Stimulated activated CD8-positive, alpha-beta memory T cell treated with anti-CD3 and anti-CD28 coated beads, Interleukin-2, amount 100 ng/mL, for 48 hours (primary cell): ENCODE data around the gene ATG9B.
"Not testable (repeated sequence)": the region's sequence is repeated elsewhere in the genome, so short reads cannot be mapped to it uniquely, and the experiment has no call there.

Experiments used
- DNase-seq, 2 donors: peaks; one replicate each; pipeline ENCODE4 v3.0.0-alpha.2; 2020; ENCODE audit warnings: low read depth in 2 of 2

The ATG9B gene

GRCh38 chr7:151058781-151059366 lies 34.6 kb upstream of the ATG9B start:
- no peak for DNase-seq

GRCh38 chr7:151057989-151058780 lies 33.9 kb upstream of the ATG9B start:
- peak; percentile 93 to 96 for DNase-seq

DNA sequence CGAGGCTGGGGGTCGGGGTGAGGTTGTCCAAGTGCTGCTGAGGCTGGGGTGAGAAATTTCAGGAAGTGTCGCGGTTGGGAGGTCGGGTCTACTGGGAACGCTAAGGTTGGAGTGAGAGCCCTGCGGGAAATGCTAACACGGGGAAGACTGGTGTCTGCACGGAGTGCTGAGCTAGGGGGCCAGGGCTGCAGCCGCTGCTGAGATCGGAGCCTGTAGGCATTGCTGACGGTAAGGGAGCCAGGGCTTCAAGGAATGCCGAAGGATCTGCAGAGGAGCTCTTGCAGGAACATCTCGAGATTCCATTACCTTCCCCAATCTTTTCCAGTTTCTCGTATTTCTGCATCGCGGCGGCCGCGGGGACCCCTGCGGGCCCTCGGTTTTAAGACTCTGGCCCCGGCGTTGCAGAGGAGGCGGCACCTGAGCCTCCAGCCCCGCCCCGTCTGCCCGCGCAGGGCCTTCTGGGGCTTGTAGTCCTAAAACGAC lies 33.3 kb upstream of the ATG9B start, which contains the start of gene CDK5:
CDK5 (minus strand) TSS at position 392 of the 483 bp plus-strand sequence; CDS start at position 343, 49 bp downstream.
- DNase-seq, result no peak

- DNase-seq, result no peak
These were observed 32.6 kb upstream of the ATG9B start for GRCh38 chr7:151056666-151057505.

DNA sequence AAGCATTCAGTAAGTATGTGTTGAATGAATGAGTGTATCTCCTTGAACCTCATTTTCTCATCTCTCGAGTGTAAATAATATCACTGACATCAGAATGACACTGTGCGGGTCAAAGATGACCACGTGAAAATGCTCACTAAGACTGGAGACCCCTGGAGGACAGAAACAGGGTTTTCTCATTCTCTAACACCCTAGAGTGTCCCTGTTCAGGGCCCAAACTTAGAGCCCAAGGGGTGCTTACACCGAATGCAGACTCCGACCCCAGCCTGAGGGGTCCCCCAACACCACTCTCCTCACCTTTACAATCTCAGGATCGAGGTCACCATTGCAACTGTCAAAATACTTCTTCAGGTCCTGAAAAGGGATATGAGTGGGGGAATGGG lies 32.0 kb upstream of the ATG9B start:
- no peak for DNase-seq

- no peak for DNase-seq
These were observed 29.5 kb upstream of the ATG9B start for GRCh38 chr7:151053751-151054150.

- DNase-seq, result no peak
These were observed 28.8 kb upstream of the ATG9B start for GRCh38 chr7:151053096-151053495.

DNA sequence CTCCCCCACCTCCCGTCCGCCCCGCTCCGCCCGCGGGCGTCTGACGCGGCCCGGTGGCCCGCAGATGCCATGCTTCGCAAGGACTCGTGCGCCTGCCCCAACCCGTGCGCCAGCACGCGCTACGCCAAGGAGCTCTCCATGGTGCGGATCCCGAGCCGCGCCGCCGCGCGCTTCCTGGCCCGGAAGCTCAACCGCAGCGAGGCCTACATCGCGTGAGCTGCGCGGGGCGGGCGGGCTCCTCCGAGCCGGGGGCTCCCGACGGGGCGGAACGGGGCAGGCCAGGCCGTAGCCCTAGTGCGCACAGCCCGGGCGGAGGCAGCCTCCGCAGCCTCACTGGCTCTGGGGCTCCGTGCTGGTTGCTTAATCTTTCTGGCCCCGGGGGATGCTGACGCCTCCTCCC lies 26.8 kb upstream of the ATG9B start:
- DNase-seq, result peak in 1 of 2 donors; percentile 27

GRCh38 chr7:151048911-151049463 lies 24.7 kb upstream of the ATG9B start:
- no peak for DNase-seq

DNA sequence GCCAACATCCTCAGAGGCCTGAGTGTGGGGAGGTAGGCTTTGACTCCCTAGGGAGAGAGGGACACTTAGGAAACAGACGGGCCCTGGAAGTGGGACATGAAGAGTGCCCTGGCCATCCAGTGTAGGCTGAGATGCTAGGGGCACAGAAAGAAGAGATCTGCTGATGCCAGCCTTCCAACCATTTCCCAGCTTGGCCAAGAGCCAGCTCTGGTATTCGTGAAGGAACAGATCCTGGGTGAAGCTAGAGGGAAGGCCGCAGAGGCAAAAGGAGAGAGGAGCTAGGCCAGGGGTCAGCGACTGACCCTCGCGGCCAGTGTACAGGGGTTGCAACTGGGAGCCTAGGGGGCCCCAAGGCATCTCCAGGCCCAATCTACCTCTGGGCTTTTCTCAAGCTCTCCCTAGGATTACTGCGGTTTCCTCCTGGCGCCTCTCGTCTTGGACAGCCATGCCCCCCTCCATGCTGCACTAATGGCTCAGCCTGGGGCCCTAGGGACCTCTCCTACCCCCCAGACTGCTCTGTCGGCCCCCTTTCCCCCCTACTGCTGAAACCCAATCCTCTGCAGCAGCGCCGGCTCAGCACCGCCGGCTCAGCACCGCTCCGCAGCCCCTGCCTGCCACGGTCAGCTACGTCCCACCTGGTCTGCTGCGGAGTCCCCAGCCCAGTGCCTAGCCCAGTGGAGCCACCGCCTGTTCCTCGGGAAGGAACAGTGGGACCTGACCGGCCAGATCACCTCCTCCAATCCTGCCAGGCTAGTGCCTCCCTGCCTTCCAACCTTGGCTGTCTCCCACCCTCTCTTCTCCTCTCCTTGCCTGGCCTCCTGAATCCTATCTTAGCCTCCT lies 23.9 kb upstream of the ATG9B start, which contains the start of gene ASIC3:
ASIC3 (plus strand) TSS at position 556 of the 840 bp plus-strand sequence. CDS start 355 bp downstream, outside the sequence.
- no peak for DNase-seq

DNA sequence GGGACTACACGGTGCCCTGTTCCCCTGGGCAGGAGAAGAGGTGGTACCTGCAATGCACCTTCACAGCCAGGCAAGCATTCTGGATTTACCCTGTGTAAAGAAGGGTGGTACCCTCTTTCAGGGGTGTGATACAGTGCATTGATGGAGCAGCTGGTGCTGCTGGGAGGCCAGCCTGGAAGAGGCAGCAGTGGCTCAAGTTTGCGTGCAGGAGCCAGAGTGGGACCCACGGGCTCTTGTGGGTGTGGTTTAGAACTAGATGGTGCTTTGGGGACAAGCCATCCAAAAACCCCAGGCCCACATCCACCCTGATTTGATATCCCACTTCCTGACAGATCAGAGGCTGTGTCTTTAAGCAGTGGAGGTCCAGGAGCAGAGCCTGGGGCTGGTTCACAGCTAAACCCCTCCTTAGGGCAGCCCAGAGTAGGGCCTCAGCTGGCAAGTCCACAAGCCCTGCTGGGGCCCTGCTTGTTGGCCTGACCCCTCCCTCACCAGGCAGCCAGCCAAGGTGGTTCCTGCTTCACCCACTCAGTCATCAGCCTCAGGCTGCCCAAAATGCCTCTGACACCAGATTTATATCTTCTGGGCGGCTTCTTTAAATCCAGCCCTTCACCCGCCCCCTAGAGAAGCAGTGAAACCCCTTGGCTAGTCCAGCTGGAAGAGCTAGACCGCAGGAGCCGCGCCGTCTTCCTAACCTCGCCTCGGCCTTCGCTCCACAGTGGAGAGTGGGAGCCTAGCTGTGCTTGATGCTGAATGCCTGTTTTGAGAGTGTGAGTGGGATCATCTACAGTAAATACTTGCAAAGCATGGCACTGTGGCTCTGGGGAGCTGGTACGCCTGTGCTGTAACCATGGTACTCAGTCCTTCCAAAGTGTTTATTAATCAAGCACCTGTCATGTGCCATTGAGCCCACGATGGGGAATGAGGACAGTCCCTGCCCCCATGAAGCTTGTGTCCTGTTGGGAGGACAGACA lies 22.6 kb upstream of the ATG9B start:
- DNase-seq, result no peak

- no peak for DNase-seq
These were observed 21.7 kb upstream of the ATG9B start for GRCh38 chr7:151045967-151046366.

- DNase-seq, result no peak
These were observed 21.0 kb upstream of the ATG9B start for GRCh38 chr7:151045262-151045661.

GRCh38 chr7:151043959-151044358 lies 19.7 kb upstream of the ATG9B start:
- no peak for DNase-seq

DNA sequence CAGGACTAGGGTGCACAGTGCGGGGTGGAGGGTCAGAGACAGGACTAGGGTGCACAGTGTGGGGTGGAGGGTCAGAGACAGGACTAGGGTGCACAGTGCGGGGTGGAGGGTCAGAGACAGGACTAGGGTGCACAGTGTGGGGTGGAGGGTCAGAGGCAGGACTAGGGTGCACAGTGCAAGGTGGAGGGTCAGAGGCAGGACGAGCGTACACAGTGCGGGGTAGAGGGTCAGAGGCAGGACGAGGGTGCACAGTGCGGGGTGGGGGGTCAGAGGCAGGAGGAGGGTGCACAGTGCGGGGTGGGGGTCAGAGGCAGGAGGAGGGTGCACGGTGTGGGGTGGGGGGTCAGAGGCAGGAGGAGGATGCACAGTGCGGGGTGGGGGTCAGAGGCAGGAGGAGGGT lies 19.2 kb upstream of the ATG9B start:
- not testable (repeated sequence) for DNase-seq

- DNase-seq, result no peak
These were observed 16.5 kb upstream of the ATG9B start for GRCh38 chr7:151040616-151041375.

- DNase-seq, result no peak
These were observed 15.7 kb upstream of the ATG9B start for GRCh38 chr7:151039850-151040548.
